Measurements from ENCODE around the gene DLX1.
A peak's percentile ranks its signal among the peaks of the same experiment; 100 is the strongest.

The DLX1 gene

GRCh38 chr2:172087780-172088244 lies 2.5 kb downstream of the DLX1 start:
- no peak for DNase-seq (ENCODE audit: low read depth)

GRCh38 chr2:172088245-172089004 lies 3.1 kb downstream of the DLX1 start:
- no peak for DNase-seq (ENCODE audit: low read depth)

- no peak for DNase-seq (ENCODE audit: low read depth)
Measured at GRCh38 chr2:172089005-172089504, 3.7 kb downstream of the DLX1 start.

GRCh38 chr2:172089633-172090032 lies 4.3 kb downstream of the DLX1 start:
- no peak for DNase-seq (ENCODE audit: low read depth)

- no peak for DNase-seq (ENCODE audit: low read depth)
Measured at GRCh38 chr2:172090044-172090961, 5.0 kb downstream of the DLX1 start.

- DNase-seq (ENCODE audit: low read depth): no peak
Measured at GRCh38 chr2:172091000-172091641, 5.8 kb downstream of the DLX1 start.

GRCh38 chr2:172091761-172092566 lies 6.7 kb downstream of the DLX1 start:
- no peak for DNase-seq (ENCODE audit: low read depth)

GRCh38 chr2:172092716-172093415 lies 7.6 kb downstream of the DLX1 start:
- DNase-seq (ENCODE audit: low read depth): no peak

GRCh38 chr2:172093416-172094293 lies 8.3 kb downstream of the DLX1 start:
- DNase-seq (ENCODE audit: low read depth): no peak

- DNase-seq (ENCODE audit: low read depth): peak; percentile 60
Measured at GRCh38 chr2:172094294-172095145, 9.2 kb downstream of the DLX1 start.

- peak; percentile 92 for DNase-seq (ENCODE audit: low read depth)
Measured at GRCh38 chr2:172095146-172095904, 10.0 kb downstream of the DLX1 start.

- DNase-seq (ENCODE audit: low read depth): peak; percentile 65
Measured at GRCh38 chr2:172095905-172096625, 10.8 kb downstream of the DLX1 start.

GRCh38 chr2:172096626-172097547 lies 11.6 kb downstream of the DLX1 start:
- peak; percentile 90 for DNase-seq (ENCODE audit: low read depth)

- DNase-seq (ENCODE audit: low read depth): peak; percentile 43
Measured at GRCh38 chr2:172097557-172098131, 12.3 kb downstream of the DLX1 start.

- DNase-seq (ENCODE audit: low read depth): peak; percentile 39
Measured at GRCh38 chr2:172098287-172098649, 13.0 kb downstream of the DLX1 start.
